Measurements from ENCODE around the gene EDEM3. TPM values are rescaled to one million over a fixed set of nuclear protein-coding genes. Genes with fewer than 3 reads are reported as not detected.

The EDEM3 gene
- total and polyA plus RNA-seq, 9 of the 15 experiments (the other 6 are each of a cell fraction or from before 2014, with no cell fraction given): 15.8 to 46.6 (median 28.0) TPM

GRCh38 chr1:184754476-184755225, at the start of gene EDEM3 (continued):
- TF ChIP-seq RREB1 (CRISPR knock-in tag; IDR thresholded peaks at IDR 0.05) (peak; percentile 87), E2F5 (CRISPR knock-in tag; IDR thresholded peaks at IDR 0.05) (peak; percentile 78; the same call in 1 of the 2 replicates), NR2C2 (CRISPR knock-in tag; IDR thresholded peaks at IDR 0.05) (0 out of 2 replicates have a peak, but pooled peaks have one; percentile 42), NR2C2 (tag; IDR thresholded peaks at IDR 0.05) (peak; percentile 96), BCL6 (CRISPR knock-in tag; IDR thresholded peaks at IDR 0.05) (no peak), CREM (IDR thresholded peaks at IDR 0.05; ENCODE audit: low read depth) (peak; percentile 95), FOXA3 (CRISPR knock-in tag; conservative IDR thresholded peaks at IDR 0.05 in 1 of 2, IDR thresholded peaks at IDR 0.05 in 1 of 2) (no peak), HDAC1 (IDR thresholded peaks at IDR 0.05) (peak in 1 of 2 experiments; percentile 75; a peak in 2 of 4 replicates)
- TF ChIP-seq, protein P1, sequence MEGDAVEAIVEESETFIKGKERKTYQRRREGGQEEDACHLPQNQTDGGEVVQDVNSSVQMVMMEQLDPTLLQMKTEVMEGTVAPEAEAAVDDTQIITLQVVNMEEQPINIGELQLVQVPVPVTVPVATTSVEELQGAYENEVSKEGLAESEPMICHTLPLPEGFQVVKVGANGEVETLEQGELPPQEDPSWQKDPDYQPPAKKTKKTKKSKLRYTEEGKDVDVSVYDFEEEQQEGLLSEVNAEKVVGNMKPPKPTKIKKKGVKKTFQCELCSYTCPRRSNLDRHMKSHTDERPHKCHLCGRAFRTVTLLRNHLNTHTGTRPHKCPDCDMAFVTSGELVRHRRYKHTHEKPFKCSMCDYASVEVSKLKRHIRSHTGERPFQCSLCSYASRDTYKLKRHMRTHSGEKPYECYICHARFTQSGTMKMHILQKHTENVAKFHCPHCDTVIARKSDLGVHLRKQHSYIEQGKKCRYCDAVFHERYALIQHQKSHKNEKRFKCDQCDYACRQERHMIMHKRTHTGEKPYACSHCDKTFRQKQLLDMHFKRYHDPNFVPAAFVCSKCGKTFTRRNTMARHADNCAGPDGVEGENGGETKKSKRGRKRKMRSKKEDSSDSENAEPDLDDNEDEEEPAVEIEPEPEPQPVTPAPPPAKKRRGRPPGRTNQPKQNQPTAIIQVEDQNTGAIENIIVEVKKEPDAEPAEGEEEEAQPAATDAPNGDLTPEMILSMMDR (IDR thresholded peaks at IDR 0.05 in 2 of 3, conservative IDR thresholded peaks at IDR 0.05 in 1 of 3; ENCODE audit: insufficient read depth in 2 of 3, low read depth in 1 of 3, low read length in 3 of 3): peak in 1 of 3 experiments; percentile 0; a peak in 1 of 6 replicates
- TF ChIP-seq, protein P2, sequence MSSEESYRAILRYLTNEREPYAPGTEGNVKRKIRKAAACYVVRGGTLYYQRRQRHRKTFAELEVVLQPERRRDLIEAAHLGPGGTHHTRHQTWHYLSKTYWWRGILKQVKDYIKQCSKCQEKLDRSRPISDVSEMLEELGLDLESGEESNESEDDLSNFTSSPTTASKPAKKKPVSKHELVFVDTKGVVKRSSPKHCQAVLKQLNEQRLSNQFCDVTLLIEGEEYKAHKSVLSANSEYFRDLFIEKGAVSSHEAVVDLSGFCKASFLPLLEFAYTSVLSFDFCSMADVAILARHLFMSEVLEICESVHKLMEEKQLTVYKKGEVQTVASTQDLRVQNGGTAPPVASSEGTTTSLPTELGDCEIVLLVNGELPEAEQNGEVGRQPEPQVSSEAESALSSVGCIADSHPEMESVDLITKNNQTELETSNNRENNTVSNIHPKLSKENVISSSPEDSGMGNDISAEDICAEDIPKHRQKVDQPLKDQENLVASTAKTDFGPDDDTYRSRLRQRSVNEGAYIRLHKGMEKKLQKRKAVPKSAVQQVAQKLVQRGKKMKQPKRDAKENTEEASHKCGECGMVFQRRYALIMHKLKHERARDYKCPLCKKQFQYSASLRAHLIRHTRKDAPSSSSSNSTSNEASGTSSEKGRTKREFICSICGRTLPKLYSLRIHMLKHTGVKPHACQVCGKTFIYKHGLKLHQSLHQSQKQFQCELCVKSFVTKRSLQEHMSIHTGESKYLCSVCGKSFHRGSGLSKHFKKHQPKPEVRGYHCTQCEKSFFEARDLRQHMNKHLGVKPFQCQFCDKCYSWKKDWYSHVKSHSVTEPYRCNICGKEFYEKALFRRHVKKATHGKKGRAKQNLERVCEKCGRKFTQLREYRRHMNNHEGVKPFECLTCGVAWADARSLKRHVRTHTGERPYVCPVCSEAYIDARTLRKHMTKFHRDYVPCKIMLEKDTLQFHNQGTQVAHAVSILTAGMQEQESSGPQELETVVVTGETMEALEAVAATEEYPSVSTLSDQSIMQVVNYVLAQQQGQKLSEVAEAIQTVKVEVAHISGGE (CRISPR knock-in tag; IDR thresholded peaks at IDR 0.05): peak in 1 of 3 experiments; percentile 76; a peak in 2 of 6 replicates

All from K562 (cell line).